ENCODE measurements around the gene GFM2.
A peak's percentile ranks its signal among the peaks of the same experiment; 100 is the strongest.
"Not testable (repeated sequence)": the region's sequence is repeated elsewhere in the genome, so short reads cannot be mapped to it uniquely, and the experiment has no call there.

Gene GFM2

GRCh38 chr5:74693191-74693590, 73.7 kb downstream of the GFM2 start:
- no peak for DNase-seq (ENCODE audit: low spot score)

- DNase-seq (ENCODE audit: low spot score), result no peak
Measured at GRCh38 chr5:74686962-74687751, 79.8 kb downstream of the GFM2 start.

GRCh38 chr5:74685979-74686631, 80.8 kb downstream of the GFM2 start:
- no peak for DNase-seq (ENCODE audit: low spot score)

GRCh38 chr5:74684900-74685851, 81.7 kb downstream of the GFM2 start, which contains the start of gene HEXB:
Gene HEXB, plus strand, starts transcription at chr5:74685233. Its CDS starts 28 bp downstream, at chr5:74685261.
- peak; percentile 86 for DNase-seq (ENCODE audit: low spot score)

GRCh38 chr5:74679966-74680365, 87.0 kb downstream of the GFM2 start:
- no peak for DNase-seq (ENCODE audit: low spot score)

GRCh38 chr5:74679300-74679699, 87.6 kb downstream of the GFM2 start:
- DNase-seq (ENCODE audit: low spot score), result not testable (repeated sequence)

- not testable (repeated sequence) for DNase-seq (ENCODE audit: low spot score)
Measured at GRCh38 chr5:74678123-74678522, 88.8 kb downstream of the GFM2 start.

DNA sequence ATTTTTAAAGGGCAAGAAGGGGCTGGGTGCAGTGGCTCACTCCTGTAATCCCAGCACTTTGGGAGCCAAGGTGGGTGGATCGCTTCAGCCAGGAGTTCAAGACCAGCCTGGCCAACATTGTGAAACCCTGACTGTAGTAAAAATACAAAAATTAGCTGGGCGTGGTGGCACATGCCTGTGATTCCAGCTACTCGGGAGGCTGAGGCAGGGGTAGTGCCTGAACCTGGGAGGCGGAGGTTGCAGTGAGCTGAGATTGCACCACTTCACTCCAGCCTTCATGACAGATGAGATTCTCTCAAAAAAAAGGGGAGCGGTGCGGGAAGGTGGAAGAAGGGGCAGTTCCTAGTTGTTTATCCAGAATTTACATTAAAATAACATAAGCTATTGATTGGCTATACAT, 90.5 kb downstream of the GFM2 start:
- DNase-seq (ENCODE audit: low spot score), result not testable (repeated sequence)

GRCh38 chr5:74673011-74673790, 93.7 kb downstream of the GFM2 start:
- no peak for DNase-seq (ENCODE audit: low spot score)

DNA sequence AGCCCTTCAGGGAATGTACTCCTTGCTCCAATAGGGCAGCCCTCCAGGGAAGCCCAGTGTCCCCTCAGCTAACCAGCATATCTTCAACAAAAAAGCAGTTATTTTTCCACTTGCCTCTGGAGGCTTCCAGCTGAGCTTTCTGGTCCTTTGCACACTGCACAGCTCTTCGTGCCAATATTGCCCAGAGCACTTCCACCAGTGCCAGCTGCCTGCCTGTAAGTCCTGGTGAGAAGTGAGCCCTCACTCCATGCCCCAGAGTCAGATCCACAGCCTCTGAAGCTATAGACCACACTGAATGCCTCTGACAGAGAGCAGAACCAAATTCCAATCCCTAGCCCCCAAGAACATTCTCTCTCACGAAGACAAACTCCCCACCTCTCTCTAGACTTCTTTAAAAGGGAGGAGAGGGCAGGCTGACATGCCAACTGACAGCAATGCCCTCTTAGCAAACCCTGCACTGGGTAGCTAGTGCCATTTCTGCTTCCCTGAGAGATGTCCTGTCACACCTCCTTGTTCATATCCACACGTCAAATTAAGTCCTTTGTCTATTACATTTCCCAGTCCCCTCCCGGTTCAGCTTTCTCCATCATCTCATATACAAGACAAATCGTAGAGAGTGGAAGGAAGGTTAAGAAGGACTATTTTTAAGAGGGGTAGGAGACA, 94.6 kb downstream of the GFM2 start:
- no peak for DNase-seq (ENCODE audit: low spot score)
